PC-3 (cell line): Measurements from ENCODE around the gene SLC43A3. TPM values are rescaled to one million over a fixed set of nuclear protein-coding genes. Genes with fewer than 3 reads are reported as not detected.

Experiments
- ATAC-seq: fragments of 200-7000 bp; cut with Tn5 transposase; 2 replicates; pipeline ENCODE4 v1.9.1; 2020; ENCODE audit warnings: mild to moderate bottlenecking, moderate library complexity
- BruUV-seq: library from RNA; stranded (reverse); fragments of 400-500 nt; replicated peaks from 2 replicates; lab custom pipeline; 2021; lab: Mats Ljungman, UMichigan
- CTCF ChIA-PET: fragments of 300-600 bp; sonication (Branson Sonifier 250); formaldehyde crosslinking; loops from one replicate; lab custom pipeline; 2022; ENCODE audit warnings: antibody characterized with exemption; lab: Charles Lee
- POLR2A ChIA-PET: fragments of 300-600 bp; sonication (Branson Sonifier 250); formaldehyde crosslinking; loops from one replicate; lab custom pipeline; 2022; ENCODE audit warnings: antibody characterized with exemption; ENCODE audit not compliant: unreplicated experiment; lab: Charles Lee
- DNase-seq: peaks from one replicate; pipeline ENCODE4 v3.0.0-alpha.2; 2015
- H2AFZ ChIP-seq: fragments of 300-600 bp; sonication (generic); 2 replicates; pipeline ENCODE4 v1.6.0; 2016; ENCODE audit warnings: antibody characterized with exemption, low read length
- H3F3A ChIP-seq: fragments of 300-600 bp; sonication (generic); one replicate; pipeline ENCODE4 v1.6.0; 2017; ENCODE audit warnings: antibody characterized with exemption, low read length, control low read depth, mild to moderate bottlenecking; ENCODE audit not compliant: unreplicated experiment
- H3K27ac ChIP-seq: fragments of 300-600 bp; sonication (generic); 2 replicates; pipeline ENCODE4 v1.5.1; 2016; ENCODE audit warnings: mild to moderate bottlenecking, low read length
- H3K27me3 ChIP-seq: fragments of 300-600 bp; sonication (generic); 2 replicates; pipeline ENCODE4 v1.6.1; 2016; ENCODE audit warnings: low read length, mixed read lengths
- H3K36me3 ChIP-seq: fragments of 300-600 bp; sonication (generic); 2 replicates; pipeline ENCODE4 v1.6.1; 2016; ENCODE audit warnings: low read depth, mixed run types, low read length, mixed read lengths
- H3K4me1 ChIP-seq: fragments of 300-600 bp; sonication (generic); 2 replicates; pipeline ENCODE4 v1.5.1; 2016; ENCODE audit warnings: low read length; ENCODE audit not compliant: insufficient read depth
- H3K4me2 ChIP-seq: fragments of 300-600 bp; sonication (generic); 2 replicates; pipeline ENCODE4 v1.6.0; 2016; ENCODE audit warnings: low read length
- H3K4me3 ChIP-seq: fragments of 300-600 bp; sonication (generic); 2 replicates; pipeline ENCODE4 v1.5.1; 2016; ENCODE audit warnings: mild to moderate bottlenecking, low read length, mixed read lengths
- H3K79me2 ChIP-seq: fragments of 300-600 bp; sonication (generic); 2 replicates; pipeline ENCODE4 v1.6.1; 2017; ENCODE audit warnings: low read length, mixed read lengths
- H3K9ac ChIP-seq: fragments of 300-600 bp; sonication (generic); 2 replicates; pipeline ENCODE4 v1.6.0; 2016; ENCODE audit warnings: mild to moderate bottlenecking, low read length
- H3K9me2 ChIP-seq: fragments of 300-600 bp; sonication (generic); replicated peaks from 2 replicates; pipeline ENCODE4 v1.6.1; 2016; ENCODE audit warnings: mixed run types, low read length, mixed read lengths
- H3K9me3 ChIP-seq: fragments of 300-600 bp; sonication (generic); 2 replicates; pipeline ENCODE4 v1.6.1; 2016; ENCODE audit warnings: low read length, mixed read lengths
- H4K20me1 ChIP-seq: fragments of 300-600 bp; sonication (generic); 2 replicates; pipeline ENCODE4 v1.6.1; 2016; ENCODE audit warnings: low read length, mixed read lengths
- CTCF ChIP-seq: fragments of 300-600 bp; sonication (generic); conservative IDR thresholded peaks from 2 replicates; pipeline ENCODE4 v1.5.1; 2017; ENCODE audit warnings: antibody characterized with exemption, low read depth, mild to moderate bottlenecking, low read length
- EZH2 ChIP-seq: fragments of 300-600 bp; sonication (generic); IDR thresholded peaks from one replicate; pipeline ENCODE4 v1.6.1; 2017; ENCODE audit warnings: antibody characterized with exemption, mild to moderate bottlenecking, low read length; ENCODE audit not compliant: unreplicated experiment
- EZH2phosphoT487 ChIP-seq: fragments of 300-600 bp; sonication (generic); IDR thresholded peaks from 2 replicates; pipeline ENCODE4 v1.6.1; 2018; ENCODE audit warnings: mild to moderate bottlenecking, antibody characterized with exemption, low read length, borderline replicate concordance
- intact Hi-C: fragments of 100-400 bp; cut with micrococcal nuclease; formaldehyde crosslinking; loops from 2 replicates; pipeline ENCODE4 v1.9.0; 2023
- total RNA-seq: library from RNA; depleted of rRNA; stranded (reverse); fragments of >200 nt; gene quantifications from 2 replicates; pipeline ENCODE4 v1.2.3, GENCODE V29; 2014

SLC43A3 gene
- total RNA-seq, 1 experiment from 2014 or later = 35.0 TPM

GRCh38 chr11:57432149-57432561, 5.2 kb upstream of the SLC43A3 start:
- Histone ChIP-seq H3K9me2 (no peaks in the 10 kb centered on the region), H3K4me2 (peak overlapping the region; percentile 23; the same call in 1 of the 2 replicates), H3K27ac (peak overlapping the region; percentile 70), H3K27me3 (no peaks in the 10 kb centered on the region), H3K9ac (no peak overlapping the region), H3K79me2 (no peaks in the 10 kb centered on the region), H3K4me1 (peaks cover 45% of the 10 kb centered on the region), H3K36me3 (no peaks in the 10 kb centered on the region), H2AFZ (no peak overlapping the region), H3K9me3 (no peaks in the 10 kb centered on the region), H3F3A (peaks cover 3% of the 10 kb centered on the region), H4K20me1 (no peaks in the 10 kb centered on the region), H3K4me3 (no peak overlapping the region)
- BruUV-seq = no TSS peak
- TF ChIP-seq EZH2 = no peak
- no peak for TF ChIP-seq EZH2phosphoT487
- no peak for DNase-seq
- ChIA-PET CTCF (no interaction called here), POLR2A (no interaction called here)
- intact Hi-C loops = no loop called here
- ATAC-seq = no peak

- Histone ChIP-seq H2AFZ (no peak overlapping the region), H3K4me3 (no peak overlapping the region), H3K9me2 (no peaks in the 10 kb centered on the region), H4K20me1 (no peaks in the 10 kb centered on the region), H3K79me2 (peaks cover 7% of the 10 kb centered on the region), H3K9ac (no peak overlapping the region), H3F3A (peaks cover 3% of the 10 kb centered on the region), H3K36me3 (no peaks in the 10 kb centered on the region), H3K27ac (no peak overlapping the region), H3K27me3 (no peaks in the 10 kb centered on the region), H3K9me3 (no peaks in the 10 kb centered on the region), H3K4me1 (peaks cover 57% of the 10 kb centered on the region), H3K4me2 (no peak overlapping the region)
- ChIA-PET CTCF (no interaction called here), POLR2A (no interaction called here)
- intact Hi-C loops = no loop called here
- no peak for TF ChIP-seq EZH2
- TF ChIP-seq EZH2phosphoT487 = no peak
- TF ChIP-seq CTCF = no peak
- no TSS peak for BruUV-seq
- no peak for ATAC-seq
- no peak for DNase-seq
Observed at GRCh38 chr11:57430952-57431351, 4.0 kb upstream of the SLC43A3 start.

GRCh38 chr11:57429946-57430345, 3.0 kb upstream of the SLC43A3 start:
- Histone ChIP-seq H3K79me2 (peaks cover 15% of the 10 kb centered on the region), H3K4me2 (no peak overlapping the region), H3F3A (peaks cover 3% of the 10 kb centered on the region), H3K4me1 (peaks cover 62% of the 10 kb centered on the region), H3K9me3 (no peaks in the 10 kb centered on the region), H3K4me3 (no peak overlapping the region), H3K36me3 (no peaks in the 10 kb centered on the region), H2AFZ (no peak overlapping the region), H3K27ac (no peak overlapping the region), H4K20me1 (no peaks in the 10 kb centered on the region), H3K9ac (no peak overlapping the region), H3K27me3 (no peaks in the 10 kb centered on the region), H3K9me2 (no peaks in the 10 kb centered on the region)
- intact Hi-C loops = no loop called here
- DNase-seq (no peak), ATAC-seq (no peak)
- TF ChIP-seq EZH2 (no peak), CTCF (no peak), EZH2phosphoT487 (no peak)
- no TSS peak for BruUV-seq
- ChIA-PET POLR2A (no interaction called here), CTCF (no interaction called here)
